ENCODE results near the gene TRMT5.

The TRMT5 gene

GRCh38 chr14:60980811-60981632 lies at the start of gene TRMT5, which contains the start of gene SLC38A6:
TSS of gene TRMT5 (minus strand) at chr14:60981079. CDS start at chr14:60980973, 106 bp downstream.
TSS of gene SLC38A6 (plus strand) at chr14:60981245. CDS start at chr14:60981278, 33 bp downstream.
- peak; percentile 94 for DNase-seq (ENCODE audit: low spot score)

- no peak for DNase-seq (ENCODE audit: low spot score)
These were observed 45.6 kb upstream of the TRMT5 start for GRCh38 chr14:61026526-61026925.

- peak; percentile 60 for DNase-seq (ENCODE audit: low spot score)
These were observed 44.7 kb upstream of the TRMT5 start for GRCh38 chr14:61025251-61026223.

- DNase-seq (ENCODE audit: low spot score): no peak
These were observed 38.7 kb upstream of the TRMT5 start for GRCh38 chr14:61019537-61019936.

- peak; percentile 13 for DNase-seq (ENCODE audit: low spot score)
These were observed 22.7 kb upstream of the TRMT5 start for GRCh38 chr14:61003571-61003970.

GRCh38 chr14:60999536-60999935 lies 18.7 kb upstream of the TRMT5 start:
- DNase-seq (ENCODE audit: low spot score): no peak

- no peak for DNase-seq (ENCODE audit: low spot score)
These were observed 17.7 kb upstream of the TRMT5 start for GRCh38 chr14:60998617-60999016.

- DNase-seq (ENCODE audit: low spot score): peak; percentile 27
These were observed 8.7 kb upstream of the TRMT5 start for GRCh38 chr14:60989599-60989998.

GRCh38 chr14:60986500-60986899 lies 5.6 kb upstream of the TRMT5 start:
- no peak for DNase-seq (ENCODE audit: low spot score)

GRCh38 chr14:60984196-60984595 lies 3.3 kb upstream of the TRMT5 start:
- no peak for DNase-seq (ENCODE audit: low spot score)

GRCh38 chr14:60981633-60982455 lies 965 bp upstream of the TRMT5 start:
- DNase-seq (ENCODE audit: low spot score): peak; percentile 52

GRCh38 chr14:60977847-60978246 lies 3.0 kb downstream of the TRMT5 start:
- no peak for DNase-seq (ENCODE audit: low spot score)

- DNase-seq (ENCODE audit: low spot score): no peak
These were observed 5.3 kb downstream of the TRMT5 start for GRCh38 chr14:60975551-60975950.

GRCh38 chr14:60974090-60974651 lies 6.7 kb downstream of the TRMT5 start:
- DNase-seq (ENCODE audit: low spot score): no peak

GRCh38 chr14:60973070-60973469 lies 7.8 kb downstream of the TRMT5 start:
- no peak for DNase-seq (ENCODE audit: low spot score)

- no peak for DNase-seq (ENCODE audit: low spot score)
These were observed 8.6 kb downstream of the TRMT5 start for GRCh38 chr14:60972295-60972694.

GRCh38 chr14:60971271-60971670 lies 9.6 kb downstream of the TRMT5 start:
- no peak for DNase-seq (ENCODE audit: low spot score)

- no peak for DNase-seq (ENCODE audit: low spot score)
These were observed 10.7 kb downstream of the TRMT5 start for GRCh38 chr14:60970146-60970545.

GRCh38 chr14:60968671-60969070 lies 12.2 kb downstream of the TRMT5 start:
- no peak for DNase-seq (ENCODE audit: low spot score)

- DNase-seq (ENCODE audit: low spot score): no peak
These were observed 12.8 kb downstream of the TRMT5 start for GRCh38 chr14:60968099-60968498.

- DNase-seq (ENCODE audit: low spot score): peak; percentile 23
These were observed 15.5 kb downstream of the TRMT5 start for GRCh38 chr14:60965402-60965801.

Data from AG08395 (cell line).